Measurements from ENCODE around the gene NCOA1.

DNA sequence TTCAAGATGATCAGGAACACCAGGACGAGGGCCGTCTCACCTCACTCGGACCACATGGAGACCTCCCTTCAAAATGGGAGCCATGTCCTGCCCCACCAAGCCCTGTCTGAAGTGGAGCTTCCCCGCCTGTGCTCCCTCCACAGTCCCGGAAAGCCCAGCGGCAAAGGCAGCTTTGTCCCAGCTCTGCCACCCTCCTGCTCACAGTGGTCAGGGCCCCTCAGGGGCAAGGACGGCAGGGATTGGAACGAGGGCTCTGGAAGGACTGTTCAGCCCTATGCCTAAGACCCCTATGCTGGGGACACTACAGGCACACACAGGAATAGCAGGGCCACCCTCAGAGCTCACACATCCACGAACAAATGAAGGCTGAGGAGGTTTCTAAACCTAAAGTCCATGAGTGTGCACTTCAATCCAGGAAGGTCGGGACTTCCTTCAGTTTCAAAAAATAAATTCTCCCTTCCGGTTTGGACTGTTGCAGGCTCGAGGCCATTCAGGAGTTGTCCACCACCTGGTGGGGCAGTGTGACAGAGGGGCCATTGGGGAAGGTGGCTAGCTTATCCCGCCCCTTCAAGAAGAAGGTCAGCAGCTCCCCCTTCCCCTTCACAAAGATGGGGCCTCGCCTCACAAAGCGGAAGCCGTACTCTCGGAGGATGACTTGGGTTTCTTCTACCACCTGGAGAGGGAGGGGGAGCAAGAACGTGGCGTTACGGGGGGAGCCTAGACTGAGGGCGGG, 328.6 kb downstream of the NCOA1 start:
- TF ChIP-seq, protein P1, sequence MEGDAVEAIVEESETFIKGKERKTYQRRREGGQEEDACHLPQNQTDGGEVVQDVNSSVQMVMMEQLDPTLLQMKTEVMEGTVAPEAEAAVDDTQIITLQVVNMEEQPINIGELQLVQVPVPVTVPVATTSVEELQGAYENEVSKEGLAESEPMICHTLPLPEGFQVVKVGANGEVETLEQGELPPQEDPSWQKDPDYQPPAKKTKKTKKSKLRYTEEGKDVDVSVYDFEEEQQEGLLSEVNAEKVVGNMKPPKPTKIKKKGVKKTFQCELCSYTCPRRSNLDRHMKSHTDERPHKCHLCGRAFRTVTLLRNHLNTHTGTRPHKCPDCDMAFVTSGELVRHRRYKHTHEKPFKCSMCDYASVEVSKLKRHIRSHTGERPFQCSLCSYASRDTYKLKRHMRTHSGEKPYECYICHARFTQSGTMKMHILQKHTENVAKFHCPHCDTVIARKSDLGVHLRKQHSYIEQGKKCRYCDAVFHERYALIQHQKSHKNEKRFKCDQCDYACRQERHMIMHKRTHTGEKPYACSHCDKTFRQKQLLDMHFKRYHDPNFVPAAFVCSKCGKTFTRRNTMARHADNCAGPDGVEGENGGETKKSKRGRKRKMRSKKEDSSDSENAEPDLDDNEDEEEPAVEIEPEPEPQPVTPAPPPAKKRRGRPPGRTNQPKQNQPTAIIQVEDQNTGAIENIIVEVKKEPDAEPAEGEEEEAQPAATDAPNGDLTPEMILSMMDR (IDR thresholded peaks at IDR 0.05; ENCODE audit: poor library complexity): no peak
- TF ChIP-seq EZH2 (IDR thresholded peaks at IDR 0.05; ENCODE audit: borderline replicate concordance): no peak
